Measurements from ENCODE around the gene FAM240A.

FAM240A gene

GRCh38 chr3:46661776-46662766 lies 49.7 kb downstream of the FAM240A start:
- in situ Hi-C loops (cut with MboI; ENCODE audit: low sequenced_read_pairs): no loop called here

- in situ Hi-C loops (cut with MboI; ENCODE audit: low sequenced_read_pairs): no loop called here
Measured at GRCh38 chr3:46662771-46663551, 50.6 kb downstream of the FAM240A start.

- in situ Hi-C loops (cut with MboI; ENCODE audit: low sequenced_read_pairs): no loop called here
Measured at GRCh38 chr3:46663591-46664135, 51.3 kb downstream of the FAM240A start.

GRCh38 chr3:46664188-46664970 lies 52.1 kb downstream of the FAM240A start:
- in situ Hi-C loops (cut with MboI; ENCODE audit: low sequenced_read_pairs): no loop called here

- in situ Hi-C loops (cut with MboI; ENCODE audit: low sequenced_read_pairs): no loop called here
Measured at GRCh38 chr3:46664971-46665762, 52.8 kb downstream of the FAM240A start.

- in situ Hi-C loops (cut with MboI; ENCODE audit: low sequenced_read_pairs): no loop called here
Measured at GRCh38 chr3:46665763-46666452, 53.6 kb downstream of the FAM240A start.

- in situ Hi-C loops (cut with MboI; ENCODE audit: low sequenced_read_pairs): no loop called here
Measured at GRCh38 chr3:46666453-46666845, 54.1 kb downstream of the FAM240A start.

GRCh38 chr3:46667061-46667621 lies 54.8 kb downstream of the FAM240A start:
- in situ Hi-C loops (cut with MboI; ENCODE audit: low sequenced_read_pairs): no loop called here

GRCh38 chr3:46667657-46668056 lies 55.3 kb downstream of the FAM240A start:
- in situ Hi-C loops (cut with MboI; ENCODE audit: low sequenced_read_pairs): no loop called here

- in situ Hi-C loops (cut with MboI; ENCODE audit: low sequenced_read_pairs): no loop called here
Measured at GRCh38 chr3:46668116-46668515, 55.8 kb downstream of the FAM240A start.

- in situ Hi-C loops (cut with MboI; ENCODE audit: low sequenced_read_pairs): no loop called here
Measured at GRCh38 chr3:46668591-46668990, 56.3 kb downstream of the FAM240A start.

- in situ Hi-C loops (cut with MboI; ENCODE audit: low sequenced_read_pairs): no loop called here
Measured at GRCh38 chr3:46669191-46669999, 57.1 kb downstream of the FAM240A start.

- in situ Hi-C loops (cut with MboI; ENCODE audit: low sequenced_read_pairs): no loop called here
Measured at GRCh38 chr3:46670000-46670890, 57.9 kb downstream of the FAM240A start.

- in situ Hi-C loops (cut with MboI; ENCODE audit: low sequenced_read_pairs): no loop called here
Measured at GRCh38 chr3:46670891-46671427, 58.6 kb downstream of the FAM240A start.

- in situ Hi-C loops (cut with MboI; ENCODE audit: low sequenced_read_pairs): no loop called here
Measured at GRCh38 chr3:46671541-46672348, 59.4 kb downstream of the FAM240A start.

GRCh38 chr3:46672349-46672695 lies 60.0 kb downstream of the FAM240A start:
- in situ Hi-C loops (cut with MboI; ENCODE audit: low sequenced_read_pairs): no loop called here
